Right lobe of liver (tissue), 6 donors: Measurements from ENCODE around the gene AFDN. TPM values are rescaled to one million over a fixed set of nuclear protein-coding genes. Genes with fewer than 3 reads are reported as not detected.

Experiments used
- ATAC-seq, 4 donors: fragments of 200-7000 bp; cut with Tn5 transposase; one replicate each; pipeline ENCODE4 v1.9.1; 2020; ENCODE audit warnings: mild to moderate bottlenecking in 4 of 4, moderate library complexity in 4 of 4
- DNase-seq, 3 donors: peaks; one replicate each; pipeline ENCODE4 v3.0.0-alpha.2; 2020
- H3K27ac ChIP-seq, 3 donors: fragments of 200-600 bp; one replicate each; pipeline ENCODE4 v1.8.0; 2022
- H3K27me3 ChIP-seq, 2 donors: fragments of 200-600 bp; one replicate each; pipeline ENCODE4 v1.8.0; 2022
- H3K36me3 ChIP-seq, 4 donors: fragments of 200-600 bp; sonication (generic) in 1 of 4; one replicate each; pipeline versions ENCODE4 v1.5.1 to v1.8.0; 2017 to 2022; ENCODE audit warnings: control low read depth in 1 of 4
- H3K4me1 ChIP-seq, 4 donors: fragments of 200-600 bp; sonication (generic) in 1 of 4; one replicate each; pipeline versions ENCODE4 v1.5.1 to v1.8.0; 2017 to 2022; ENCODE audit warnings: control low read depth in 1 of 4
- H3K4me3 ChIP-seq, 3 donors: fragments of 200-600 bp; one replicate each; pipeline ENCODE4 v1.8.0; 2022
- H3K9me3 ChIP-seq, 4 donors: fragments of 200-600 bp; sonication (generic) in 1 of 4; one replicate each; pipeline versions ENCODE4 v1.5.1 to v1.8.0; 2017 to 2022; ENCODE audit warnings: control low read depth in 1 of 4
- POLR2A ChIP-seq: fragments of 450-650 bp; IDR thresholded peaks from one replicate; pipeline ENCODE4 v1.6.1; 2017; ENCODE audit warnings: antibody characterized with exemption, mild to moderate bottlenecking
- WGBS: methylation state at CpG from one replicate; pipeline ENCODE4 v1.1.6; 2018; ENCODE audit warnings: low coverage, low lambda C conversion rate; ENCODE audit not compliant: insufficient coverage; ENCODE audit errors: missing lambda C conversion rate; 5-methylcytosine and 5-hydroxymethylcytosine counted together
- intact Hi-C, 2 donors: fragments of 100-400 bp; cut with DNase I; formaldehyde crosslinking; loops; one replicate each; pipeline versions ENCODE4 v1.11.2 to v1.14.1; 2022
- total RNA-seq, 6 experiments: library from RNA; depleted of rRNA in 2 of 6; stranded (reverse); fragments of >200 nt in 2 of 6; fragmentation: NEBNext Ultra II Directional in 3 of 6; extraction: Animal tissue kit (Norgen Biotek cat#: 25700) in 3 of 6; gene quantifications; one replicate each; pipeline versions ENCODE4 v1.1.0 to v1.2.4, GENCODE V29; 2016 to 2023
- TF ChIP-seq, protein P1 (sequence below), 4 donors: fragments of 200-600 bp in 3 of 4; fragments of 450-650 bp in 1 of 4; IDR thresholded peaks; one replicate each; pipeline versions ENCODE4 v1.5.1 to v1.8.0; 2016 to 2022; ENCODE audit warnings: antibody characterized with exemption in 4 of 4, mild to moderate bottlenecking in 2 of 4
- donor health status: DM: no; HTN: yes; CAD: no.
- donor health status: DM: no; HTN: no; CAD: no.
- donor health status: DM: no; HTN: no; CAD: no.
- donor health status: DM: no; HTN: yes; CAD: no.
- donor health status: DM: no; HTN: yes; CAD: no.

Gene AFDN
- total RNA-seq, 6 experiments from 2014 or later: 77.0 to 106 (median 85.5) TPM

DNA sequence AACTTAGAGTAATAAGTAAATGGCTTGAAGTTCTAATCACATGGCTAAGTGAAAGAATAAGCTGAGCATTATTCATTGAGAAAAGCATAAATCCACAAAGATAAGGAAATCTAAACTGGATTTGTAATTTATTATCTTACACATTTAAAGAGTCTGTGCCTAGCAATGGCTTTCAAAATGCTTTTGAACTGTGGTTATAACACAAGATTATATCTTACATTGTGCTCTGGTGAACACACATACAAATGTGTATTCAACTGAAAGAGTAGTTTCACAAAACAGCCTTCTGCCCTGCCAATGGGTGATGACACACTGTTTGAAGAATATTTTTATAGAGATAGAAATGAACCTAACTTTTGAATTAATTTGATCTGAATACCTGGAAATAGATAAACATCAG is 83.3 kb downstream of the AFDN start:
- ATAC-seq (no peak), DNase-seq (no peak)
- intact Hi-C loops: no loop called here
- TF ChIP-seq, protein P1, sequence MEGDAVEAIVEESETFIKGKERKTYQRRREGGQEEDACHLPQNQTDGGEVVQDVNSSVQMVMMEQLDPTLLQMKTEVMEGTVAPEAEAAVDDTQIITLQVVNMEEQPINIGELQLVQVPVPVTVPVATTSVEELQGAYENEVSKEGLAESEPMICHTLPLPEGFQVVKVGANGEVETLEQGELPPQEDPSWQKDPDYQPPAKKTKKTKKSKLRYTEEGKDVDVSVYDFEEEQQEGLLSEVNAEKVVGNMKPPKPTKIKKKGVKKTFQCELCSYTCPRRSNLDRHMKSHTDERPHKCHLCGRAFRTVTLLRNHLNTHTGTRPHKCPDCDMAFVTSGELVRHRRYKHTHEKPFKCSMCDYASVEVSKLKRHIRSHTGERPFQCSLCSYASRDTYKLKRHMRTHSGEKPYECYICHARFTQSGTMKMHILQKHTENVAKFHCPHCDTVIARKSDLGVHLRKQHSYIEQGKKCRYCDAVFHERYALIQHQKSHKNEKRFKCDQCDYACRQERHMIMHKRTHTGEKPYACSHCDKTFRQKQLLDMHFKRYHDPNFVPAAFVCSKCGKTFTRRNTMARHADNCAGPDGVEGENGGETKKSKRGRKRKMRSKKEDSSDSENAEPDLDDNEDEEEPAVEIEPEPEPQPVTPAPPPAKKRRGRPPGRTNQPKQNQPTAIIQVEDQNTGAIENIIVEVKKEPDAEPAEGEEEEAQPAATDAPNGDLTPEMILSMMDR (IDR thresholded peaks at IDR 0.05): no peak
- TF ChIP-seq POLR2A: no peak
- Histone ChIP-seq H3K4me3 (no peak overlapping the region), H3K27ac (no peak overlapping the region), H3K36me3 (peaks cover 0 to 32% (median 9%) of the 10 kb centered on the region in 4 donors), H3K9me3 (no peaks in the 10 kb centered on the region), H3K4me1 (peaks cover 0 to 4% (median 0%) of the 10 kb centered on the region in 4 donors), H3K27me3 (no peaks in the 10 kb centered on the region)

DNA sequence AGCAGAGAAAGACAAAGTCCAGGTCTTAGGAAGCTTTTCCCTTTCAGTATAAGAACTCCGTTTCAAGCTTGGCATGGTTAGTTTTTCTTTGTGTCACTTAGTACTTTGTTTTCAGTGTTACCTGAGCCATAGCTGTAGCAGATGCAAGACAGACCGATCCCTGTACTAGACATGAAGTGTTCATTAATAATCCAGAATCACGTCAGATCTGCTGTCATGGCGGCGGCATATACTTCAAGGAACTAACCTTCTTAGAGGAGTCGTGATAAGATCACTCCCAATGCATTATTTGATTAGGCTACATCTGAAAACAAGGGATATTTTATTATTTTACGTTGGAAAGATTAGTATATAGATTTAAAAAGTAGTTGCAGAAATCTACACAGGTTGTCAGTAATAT is 83.9 kb downstream of the AFDN start:
- intact Hi-C loops: no loop called here
- no peak for DNase-seq
- H3K4me3 ChIP-seq: no peak overlapping the region
- WGBS: 84% methylated on average over 7 of the region's 7 CpGs
- peaks cover 0 to 4% (median 0%) of the 10 kb centered on the region in 4 donors for H3K4me1 ChIP-seq
- TF ChIP-seq, protein P1 (IDR thresholded peaks at IDR 0.05): no peak
- no peak for TF ChIP-seq POLR2A
- H3K9me3 ChIP-seq: no peaks in the 10 kb centered on the region
- ATAC-seq: no peak
- no peak overlapping the region for H3K27ac ChIP-seq
- H3K27me3 ChIP-seq: no peaks in the 10 kb centered on the region
- H3K36me3 ChIP-seq: peaks cover 0 to 34% (median 11%) of the 10 kb centered on the region in 4 donors

DNA sequence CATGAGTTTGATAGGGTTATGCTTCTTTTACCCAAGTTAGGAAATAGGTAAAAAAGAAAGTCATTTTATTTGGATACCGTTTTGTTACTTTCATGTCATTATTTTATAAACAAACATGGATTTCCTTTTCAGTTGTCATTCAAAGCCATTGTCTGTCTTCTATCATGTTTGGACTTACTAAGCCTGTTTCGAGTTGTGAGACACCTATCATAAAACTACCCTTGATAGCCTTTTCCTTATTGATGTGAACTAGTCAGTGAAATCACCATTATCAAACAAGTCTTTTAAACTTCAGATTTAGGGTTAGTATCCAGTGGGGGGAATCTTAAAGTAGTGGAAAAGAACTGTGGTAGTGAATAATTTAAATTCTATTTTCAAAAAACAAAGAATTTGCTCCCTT is 85.8 kb downstream of the AFDN start:
- TF ChIP-seq, protein P1 (IDR thresholded peaks at IDR 0.05): no peak
- no peak for TF ChIP-seq POLR2A
- Histone ChIP-seq H3K9me3 (no peaks in the 10 kb centered on the region), H3K36me3 (peaks cover 0 to 48% (median 19%) of the 10 kb centered on the region in 4 donors), H3K4me1 (no peaks in the 10 kb centered on the region), H3K27ac (no peak overlapping the region), H3K27me3 (no peaks in the 10 kb centered on the region), H3K4me3 (no peak overlapping the region)
- WGBS: 96% methylated on average over 2 of the region's 2 CpGs
- intact Hi-C loops: no loop called here
- DNase-seq (no peak), ATAC-seq (no peak)

DNA sequence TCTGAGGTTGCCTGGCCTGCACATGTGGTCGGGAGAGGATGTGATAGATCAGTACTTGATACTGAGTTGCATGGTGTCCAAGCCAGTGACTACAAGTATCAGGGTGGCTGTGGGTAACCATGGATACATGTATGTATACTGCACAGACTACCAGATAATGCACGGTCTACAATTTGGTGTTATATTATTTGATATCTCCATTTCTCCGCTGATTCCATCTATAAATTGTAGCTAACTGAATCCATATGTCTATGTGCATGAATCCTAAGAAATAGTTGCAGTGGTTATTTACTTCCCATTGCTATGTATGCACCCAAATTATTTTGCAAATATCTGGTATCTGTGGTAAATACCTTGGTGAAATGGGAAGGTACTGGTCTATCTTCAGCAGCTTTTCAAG is 87.0 kb downstream of the AFDN start:
- H3K4me3 ChIP-seq: no peak overlapping the region
- peaks cover 4 to 59% (median 25%) of the 10 kb centered on the region in 4 donors for H3K36me3 ChIP-seq
- no peak for ATAC-seq
- H3K4me1 ChIP-seq: no peaks in the 10 kb centered on the region
- intact Hi-C loops: no loop called here
- H3K27me3 ChIP-seq: no peaks in the 10 kb centered on the region
- no peaks in the 10 kb centered on the region for H3K9me3 ChIP-seq
- no peak for DNase-seq
- TF ChIP-seq, protein P1 (IDR thresholded peaks at IDR 0.05): no peak
- no peak for TF ChIP-seq POLR2A
- H3K27ac ChIP-seq: no peak overlapping the region
- WGBS: 85% methylated on average over 3 of the region's 3 CpGs

DNA sequence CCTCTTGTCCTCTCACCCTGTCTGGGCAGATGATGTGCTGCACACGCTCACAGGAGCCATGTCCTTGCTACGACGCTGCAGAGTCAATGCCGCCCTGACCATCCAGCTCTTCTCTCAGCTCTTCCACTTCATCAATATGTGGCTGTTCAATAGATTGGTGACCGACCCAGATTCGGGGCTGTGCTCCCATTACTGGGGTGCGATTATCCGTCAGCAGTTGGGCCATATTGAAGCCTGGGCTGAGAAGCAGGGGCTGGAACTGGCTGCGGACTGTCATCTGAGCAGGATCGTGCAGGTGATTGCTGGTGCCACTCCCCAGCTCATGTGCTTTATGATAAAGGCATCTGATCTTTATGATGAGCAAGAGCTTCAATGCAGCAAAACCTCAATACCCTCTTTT is 88.4 kb downstream of the AFDN start:
- Histone ChIP-seq H3K4me1 (no peaks in the 10 kb centered on the region), H3K9me3 (no peaks in the 10 kb centered on the region), H3K27me3 (no peaks in the 10 kb centered on the region), H3K4me3 (no peak overlapping the region), H3K36me3 (peaks cover 4 to 74% (median 31%) of the 10 kb centered on the region in 4 donors), H3K27ac (no peak overlapping the region)
- intact Hi-C loops: no loop called here
- TF ChIP-seq POLR2A: no peak
- TF ChIP-seq, protein P1 (IDR thresholded peaks at IDR 0.05): no peak
- DNase-seq: no peak
- WGBS: 89% methylated on average over 9 of the region's 10 CpGs
- no peak for ATAC-seq
